Measurements from ENCODE around the gene PTPN23. TPM values are rescaled to one million over a fixed set of nuclear protein-coding genes. Genes with fewer than 3 reads are reported as not detected.
A peak's percentile ranks its signal among the peaks of the same experiment; 100 is the strongest.

PTPN23 gene
- total and polyA plus RNA-seq, 2 of the 13 experiments (the other 11 are each of a cell fraction or from before 2014, with no cell fraction given), result 2.3 to 3.7 TPM

DNA sequence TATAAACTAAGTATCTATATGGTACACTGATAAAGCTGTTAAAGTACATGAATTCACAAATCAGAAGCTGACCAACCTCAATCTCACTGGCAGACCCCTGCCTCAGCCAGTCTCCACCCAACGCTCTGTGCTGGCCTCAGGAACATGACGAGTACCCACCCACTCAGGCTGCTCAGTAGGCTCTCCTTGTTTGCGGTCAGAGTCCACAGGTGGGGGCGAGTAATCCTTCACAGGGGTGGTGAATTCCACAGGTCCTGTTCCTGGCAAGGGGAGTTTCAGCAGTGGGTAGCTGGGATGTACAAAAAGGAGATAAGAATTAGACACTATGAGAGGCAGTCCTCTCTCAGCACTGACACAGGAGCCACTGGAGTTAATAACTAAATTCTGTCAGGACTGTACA, 54.0 kb downstream of the PTPN23 start (continued):
- TF ChIP-seq, protein P1, sequence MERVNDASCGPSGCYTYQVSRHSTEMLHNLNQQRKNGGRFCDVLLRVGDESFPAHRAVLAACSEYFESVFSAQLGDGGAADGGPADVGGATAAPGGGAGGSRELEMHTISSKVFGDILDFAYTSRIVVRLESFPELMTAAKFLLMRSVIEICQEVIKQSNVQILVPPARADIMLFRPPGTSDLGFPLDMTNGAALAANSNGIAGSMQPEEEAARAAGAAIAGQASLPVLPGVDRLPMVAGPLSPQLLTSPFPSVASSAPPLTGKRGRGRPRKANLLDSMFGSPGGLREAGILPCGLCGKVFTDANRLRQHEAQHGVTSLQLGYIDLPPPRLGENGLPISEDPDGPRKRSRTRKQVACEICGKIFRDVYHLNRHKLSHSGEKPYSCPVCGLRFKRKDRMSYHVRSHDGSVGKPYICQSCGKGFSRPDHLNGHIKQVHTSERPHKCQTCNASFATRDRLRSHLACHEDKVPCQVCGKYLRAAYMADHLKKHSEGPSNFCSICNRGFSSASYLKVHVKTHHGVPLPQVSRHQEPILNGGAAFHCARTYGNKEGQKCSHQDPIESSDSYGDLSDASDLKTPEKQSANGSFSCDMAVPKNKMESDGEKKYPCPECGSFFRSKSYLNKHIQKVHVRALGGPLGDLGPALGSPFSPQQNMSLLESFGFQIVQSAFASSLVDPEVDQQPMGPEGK (CRISPR knock-in tag; IDR thresholded peaks at IDR 0.05), result peak; percentile 42
- peak; percentile 35 for TF ChIP-seq TEAD3 (CRISPR knock-in tag; optimal IDR thresholded peaks at IDR 0.05; ENCODE audit: borderline replicate concordance)
- TF ChIP-seq, protein P2, sequence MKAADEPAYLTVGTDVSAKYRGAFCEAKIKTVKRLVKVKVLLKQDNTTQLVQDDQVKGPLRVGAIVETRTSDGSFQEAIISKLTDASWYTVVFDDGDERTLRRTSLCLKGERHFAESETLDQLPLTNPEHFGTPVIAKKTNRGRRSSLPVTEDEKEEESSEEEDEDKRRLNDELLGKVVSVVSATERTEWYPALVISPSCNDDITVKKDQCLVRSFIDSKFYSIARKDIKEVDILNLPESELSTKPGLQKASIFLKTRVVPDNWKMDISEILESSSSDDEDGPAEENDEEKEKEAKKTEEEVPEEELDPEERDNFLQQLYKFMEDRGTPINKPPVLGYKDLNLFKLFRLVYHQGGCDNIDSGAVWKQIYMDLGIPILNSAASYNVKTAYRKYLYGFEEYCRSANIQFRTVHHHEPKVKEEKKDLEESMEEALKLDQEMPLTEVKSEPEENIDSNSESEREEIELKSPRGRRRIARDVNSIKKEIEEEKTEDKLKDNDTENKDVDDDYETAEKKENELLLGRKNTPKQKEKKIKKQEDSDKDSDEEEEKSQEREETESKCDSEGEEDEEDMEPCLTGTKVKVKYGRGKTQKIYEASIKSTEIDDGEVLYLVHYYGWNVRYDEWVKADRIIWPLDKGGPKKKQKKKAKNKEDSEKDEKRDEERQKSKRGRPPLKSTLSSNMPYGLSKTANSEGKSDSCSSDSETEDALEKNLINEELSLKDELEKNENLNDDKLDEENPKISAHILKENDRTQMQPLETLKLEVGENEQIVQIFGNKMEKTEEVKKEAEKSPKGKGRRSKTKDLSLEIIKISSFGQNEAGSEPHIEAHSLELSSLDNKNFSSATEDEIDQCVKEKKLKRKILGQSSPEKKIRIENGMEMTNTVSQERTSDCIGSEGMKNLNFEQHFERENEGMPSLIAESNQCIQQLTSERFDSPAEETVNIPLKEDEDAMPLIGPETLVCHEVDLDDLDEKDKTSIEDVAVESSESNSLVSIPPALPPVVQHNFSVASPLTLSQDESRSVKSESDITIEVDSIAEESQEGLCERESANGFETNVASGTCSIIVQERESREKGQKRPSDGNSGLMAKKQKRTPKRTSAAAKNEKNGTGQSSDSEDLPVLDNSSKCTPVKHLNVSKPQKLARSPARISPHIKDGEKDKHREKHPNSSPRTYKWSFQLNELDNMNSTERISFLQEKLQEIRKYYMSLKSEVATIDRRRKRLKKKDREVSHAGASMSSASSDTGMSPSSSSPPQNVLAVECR (CRISPR knock-in tag; IDR thresholded peaks at IDR 0.05; ENCODE audit: borderline replicate concordance), result peak; percentile 26; the same call in 1 of the 2 replicates
- TF ChIP-seq, protein P3, sequence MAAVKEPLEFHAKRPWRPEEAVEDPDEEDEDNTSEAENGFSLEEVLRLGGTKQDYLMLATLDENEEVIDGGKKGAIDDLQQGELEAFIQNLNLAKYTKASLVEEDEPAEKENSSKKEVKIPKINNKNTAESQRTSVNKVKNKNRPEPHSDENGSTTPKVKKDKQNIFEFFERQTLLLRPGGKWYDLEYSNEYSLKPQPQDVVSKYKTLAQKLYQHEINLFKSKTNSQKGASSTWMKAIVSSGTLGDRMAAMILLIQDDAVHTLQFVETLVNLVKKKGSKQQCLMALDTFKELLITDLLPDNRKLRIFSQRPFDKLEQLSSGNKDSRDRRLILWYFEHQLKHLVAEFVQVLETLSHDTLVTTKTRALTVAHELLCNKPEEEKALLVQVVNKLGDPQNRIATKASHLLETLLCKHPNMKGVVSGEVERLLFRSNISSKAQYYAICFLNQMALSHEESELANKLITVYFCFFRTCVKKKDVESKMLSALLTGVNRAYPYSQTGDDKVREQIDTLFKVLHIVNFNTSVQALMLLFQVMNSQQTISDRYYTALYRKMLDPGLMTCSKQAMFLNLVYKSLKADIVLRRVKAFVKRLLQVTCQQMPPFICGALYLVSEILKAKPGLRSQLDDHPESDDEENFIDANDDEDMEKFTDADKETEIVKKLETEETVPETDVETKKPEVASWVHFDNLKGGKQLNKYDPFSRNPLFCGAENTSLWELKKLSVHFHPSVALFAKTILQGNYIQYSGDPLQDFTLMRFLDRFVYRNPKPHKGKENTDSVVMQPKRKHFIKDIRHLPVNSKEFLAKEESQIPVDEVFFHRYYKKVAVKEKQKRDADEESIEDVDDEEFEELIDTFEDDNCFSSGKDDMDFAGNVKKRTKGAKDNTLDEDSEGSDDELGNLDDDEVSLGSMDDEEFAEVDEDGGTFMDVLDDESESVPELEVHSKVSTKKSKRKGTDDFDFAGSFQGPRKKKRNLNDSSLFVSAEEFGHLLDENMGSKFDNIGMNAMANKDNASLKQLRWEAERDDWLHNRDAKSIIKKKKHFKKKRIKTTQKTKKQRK (IDR thresholded peaks at IDR 0.05; ENCODE audit: low read length), result no peak
- no peak for TF ChIP-seq RFX3 (CRISPR knock-in tag; IDR thresholded peaks at IDR 0.05)
- TF ChIP-seq, protein P4, sequence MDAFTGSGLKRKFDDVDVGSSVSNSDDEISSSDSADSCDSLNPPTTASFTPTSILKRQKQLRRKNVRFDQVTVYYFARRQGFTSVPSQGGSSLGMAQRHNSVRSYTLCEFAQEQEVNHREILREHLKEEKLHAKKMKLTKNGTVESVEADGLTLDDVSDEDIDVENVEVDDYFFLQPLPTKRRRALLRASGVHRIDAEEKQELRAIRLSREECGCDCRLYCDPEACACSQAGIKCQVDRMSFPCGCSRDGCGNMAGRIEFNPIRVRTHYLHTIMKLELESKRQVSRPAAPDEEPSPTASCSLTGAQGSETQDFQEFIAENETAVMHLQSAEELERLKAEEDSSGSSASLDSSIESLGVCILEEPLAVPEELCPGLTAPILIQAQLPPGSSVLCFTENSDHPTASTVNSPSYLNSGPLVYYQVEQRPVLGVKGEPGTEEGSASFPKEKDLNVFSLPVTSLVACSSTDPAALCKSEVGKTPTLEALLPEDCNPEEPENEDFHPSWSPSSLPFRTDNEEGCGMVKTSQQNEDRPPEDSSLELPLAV (CRISPR knock-in tag; conservative IDR thresholded peaks at IDR 0.05; ENCODE audit: low read depth), result no peak

Data from HepG2 (cell line).